Measurements from ENCODE around the gene CEP63.
A peak's percentile ranks its signal among the peaks of the same experiment; 100 is the strongest.
"Not testable (repeated sequence)": the region's sequence is repeated elsewhere in the genome, so short reads cannot be mapped to it uniquely, and the experiment has no call there.

Gene CEP63

GRCh38 chr3:134590766-134591165 is 104.9 kb downstream of the CEP63 start:
- no peak for DNase-seq

- DNase-seq = no peak
Measured at GRCh38 chr3:134592806-134593205, 106.9 kb downstream of the CEP63 start.

GRCh38 chr3:134594331-134594741 is 108.5 kb downstream of the CEP63 start:
- no peak for DNase-seq

GRCh38 chr3:134594986-134595385 is 109.1 kb downstream of the CEP63 start:
- DNase-seq = not testable (repeated sequence)

GRCh38 chr3:134597390-134597970 is 111.6 kb downstream of the CEP63 start:
- DNase-seq = no peak

- DNase-seq = no peak
Measured at GRCh38 chr3:134598763-134599545, 113.1 kb downstream of the CEP63 start.

- DNase-seq = no peak
Measured at GRCh38 chr3:134600206-134600605, 114.3 kb downstream of the CEP63 start.

GRCh38 chr3:134600685-134601463 is 115.0 kb downstream of the CEP63 start:
- DNase-seq = no peak

GRCh38 chr3:134601539-134602439 is 115.9 kb downstream of the CEP63 start:
- DNase-seq = peak; percentile 40

GRCh38 chr3:134602440-134602814 is 116.6 kb downstream of the CEP63 start:
- DNase-seq = no peak

GRCh38 chr3:134603480-134603879 is 117.6 kb downstream of the CEP63 start:
- no peak for DNase-seq

GRCh38 chr3:134603956-134604355 is 118.1 kb downstream of the CEP63 start:
- DNase-seq = no peak

- DNase-seq = no peak
Measured at GRCh38 chr3:134605556-134605955, 119.7 kb downstream of the CEP63 start.

GRCh38 chr3:134606033-134607025 is 120.5 kb downstream of the CEP63 start:
- DNase-seq = no peak

- no peak for DNase-seq
Measured at GRCh38 chr3:134607054-134608022, 121.5 kb downstream of the CEP63 start.

- no peak for DNase-seq
Measured at GRCh38 chr3:134608023-134608770, 122.3 kb downstream of the CEP63 start.

- DNase-seq = no peak
Measured at GRCh38 chr3:134608771-134609435, 123.0 kb downstream of the CEP63 start.

- DNase-seq = no peak
Measured at GRCh38 chr3:134609821-134610431, 124.1 kb downstream of the CEP63 start.
